PC-9 (cell line): Measurements from ENCODE around the gene PDP2. TPM values are rescaled to one million over a fixed set of nuclear protein-coding genes. Genes with fewer than 3 reads are reported as not detected.

ENCODE experiments used
- BruUV-seq: library from RNA; stranded (reverse); fragments of 400-500 nt; replicated peaks from 2 replicates; lab custom pipeline; 2021; lab: Mats Ljungman, UMichigan
- CTCF ChIA-PET: fragments of 300-600 bp; sonication (Branson Sonifier 250); formaldehyde crosslinking; loops from one replicate; lab custom pipeline; 2022; ENCODE audit warnings: antibody characterized with exemption; lab: Charles Lee
- POLR2A ChIA-PET: fragments of 300-600 bp; sonication (Branson Sonifier 250); formaldehyde crosslinking; loops from one replicate; lab custom pipeline; 2022; ENCODE audit warnings: antibody characterized with exemption; ENCODE audit not compliant: unreplicated experiment; lab: Charles Lee
- DNase-seq, 2 experiments: peaks; one replicate each; pipeline versions ENCODE4 v3.0.0 to v3.0.0-alpha.2; 2015 to 2022; ENCODE audit warnings: mixed read lengths in 1 of 2
- H2AFZ ChIP-seq: fragments of 200-600 bp; sonication (generic); 2 replicates; pipeline ENCODE4 v1.8.1; 2017; ENCODE audit warnings: antibody characterized with exemption
- H3F3A ChIP-seq: fragments of 200-600 bp; sonication (generic); 2 replicates; pipeline ENCODE4 v1.8.1; 2017; ENCODE audit warnings: antibody characterized with exemption, mild to moderate bottlenecking, low read depth; ENCODE audit not compliant: insufficient read depth
- H3K27ac ChIP-seq: fragments of 200-600 bp; sonication (generic); 2 replicates; pipeline ENCODE4 v1.6.1; 2016; ENCODE audit warnings: mixed run types
- H3K27me3 ChIP-seq: fragments of 200-600 bp; sonication (generic); 2 replicates; pipeline ENCODE4 v1.6.1; 2016; ENCODE audit warnings: low read depth, mixed run types; ENCODE audit not compliant: insufficient read depth
- H3K36me3 ChIP-seq: fragments of 200-600 bp; sonication (generic); 2 replicates; pipeline ENCODE4 v1.6.1; 2016; ENCODE audit warnings: low read depth, mixed run types
- H3K4me1 ChIP-seq: fragments of 200-600 bp; sonication (generic); replicated peaks from 2 replicates; pipeline ENCODE4 v1.6.1; 2016; ENCODE audit warnings: mixed run types; ENCODE audit not compliant: insufficient read depth
- H3K4me2 ChIP-seq: fragments of 200-600 bp; sonication (generic); 2 replicates; pipeline ENCODE4 v1.6.1; 2017; ENCODE audit warnings: mixed run types
- H3K4me3 ChIP-seq: fragments of 200-600 bp; sonication (generic); 2 replicates; pipeline ENCODE4 v1.6.1; 2016; ENCODE audit warnings: mixed run types
- H3K79me2 ChIP-seq: fragments of 200-600 bp; sonication (generic); 2 replicates; pipeline ENCODE4 v1.6.1; 2017; ENCODE audit warnings: low read depth, mixed run types
- H3K9me2 ChIP-seq: fragments of 200-600 bp; sonication (generic); 2 replicates; pipeline ENCODE4 v1.8.1; 2017; ENCODE audit warnings: mild to moderate bottlenecking; ENCODE audit not compliant: insufficient read depth
- H3K9me3 ChIP-seq: fragments of 200-600 bp; sonication (generic); 2 replicates; pipeline ENCODE4 v1.8.1; 2016; ENCODE audit warnings: low read depth; ENCODE audit not compliant: insufficient read depth
- H4K20me1 ChIP-seq: fragments of 200-600 bp; sonication (generic); 2 replicates; pipeline ENCODE4 v1.8.1; 2017; ENCODE audit not compliant: insufficient read depth
- CTCF ChIP-seq: fragments of 200-600 bp; sonication (generic); conservative IDR thresholded peaks from 2 replicates; pipeline ENCODE4 v1.6.1; 2017; ENCODE audit warnings: mixed run types, antibody characterized with exemption, mild to moderate bottlenecking, moderate library complexity
- EZH2 ChIP-seq: fragments of 200-600 bp; sonication (generic); IDR thresholded peaks from 2 replicates; pipeline ENCODE4 v1.8.0; 2017; ENCODE audit warnings: antibody characterized with exemption, low read depth
- intact Hi-C: fragments of 100-400 bp; cut with micrococcal nuclease; formaldehyde crosslinking; loops from one replicate; pipeline ENCODE4 v1.10.0; 2022; ENCODE audit not compliant: unreplicated experiment
- total RNA-seq: library from RNA; stranded (reverse); gene quantifications from 2 replicates; pipeline ENCODE4 v1.2.3, GENCODE V29; 2021

The PDP2 gene
- total RNA-seq, 1 experiment from 2014 or later, result 21.6 TPM

GRCh38 chr16:66885491-66885890 is 5.2 kb downstream of the PDP2 start:
- no peak overlapping the region for H3K4me2 ChIP-seq
- no peaks in the 10 kb centered on the region for H3K9me3 ChIP-seq
- H2AFZ ChIP-seq, result no peak overlapping the region
- no peak for DNase-seq
- H3K27ac ChIP-seq, result no peak overlapping the region
- 0 out of 2 replicates have a peak, but pooled peaks cover 4% of the 10 kb centered on the region for H4K20me1 ChIP-seq
- ChIA-PET POLR2A (no interaction called here), CTCF (interaction anchor here (0.6 to 1.2 kb wide), 2 partner anchors 12 to 13 kb away, joined by 3 to 4 read pairs; no protein-coding TSS in a partner anchor)
- H3K36me3 ChIP-seq, result peaks cover 17% of the 10 kb centered on the region; the same call in 1 of the 2 replicates
- TF ChIP-seq EZH2 (no peak), CTCF (no peak)
- H3K4me3 ChIP-seq, result no peak overlapping the region
- H3F3A ChIP-seq, result peaks cover 15% of the 10 kb centered on the region; the same call in 1 of the 2 replicates
- BruUV-seq, result no TSS peak
- H3K4me1 ChIP-seq, result peaks cover 21% of the 10 kb centered on the region
- intact Hi-C loops, result loop anchor here (5.0 kb wide), 1 partner anchor 42 kb away; the partner anchor contains the start of gene RRAD
- no peaks in the 10 kb centered on the region for H3K9me2 ChIP-seq
- peaks cover 18% of the 10 kb centered on the region for H3K79me2 ChIP-seq
- H3K27me3 ChIP-seq, result no peaks in the 10 kb centered on the region

- Histone ChIP-seq H3K27ac (peak overlapping the region; percentile 51; the same call in 1 of the 2 replicates), H3K79me2 (peaks cover 13% of the 10 kb centered on the region), H3K9me2 (no peaks in the 10 kb centered on the region), H2AFZ (no peak overlapping the region), H3K36me3 (peaks cover 17% of the 10 kb centered on the region; the same call in 1 of the 2 replicates), H3K27me3 (no peaks in the 10 kb centered on the region), H3K4me2 (peak overlapping the region; percentile 40), H3K9me3 (no peaks in the 10 kb centered on the region), H3K4me1 (peaks cover 21% of the 10 kb centered on the region), H3F3A (peaks cover 20% of the 10 kb centered on the region; the same call in 1 of the 2 replicates), H4K20me1 (0 out of 2 replicates have a peak, but pooled peaks cover 4% of the 10 kb centered on the region), H3K4me3 (peak overlapping the region; percentile 11; the same call in 1 of the 2 replicates)
- TF ChIP-seq EZH2 (no peak), CTCF (no peak)
- no TSS peak for BruUV-seq
- peak in 1 of 2 experiments; percentile 52 for DNase-seq
- POLR2A ChIA-PET, result no interaction called here
- intact Hi-C loops, result loop anchor here (5.0 kb wide), 1 partner anchor 41 kb away; the partner anchor contains the start of gene RRAD
- CTCF ChIA-PET, result interaction anchor here (0.6 to 1.2 kb wide), 2 partner anchors 13 to 43 kb away, joined by 4 to 12 read pairs; no protein-coding TSS in a partner anchor
Measured at GRCh38 chr16:66886321-66886720, 6.0 kb downstream of the PDP2 start.

- TF ChIP-seq EZH2, result no peak
- no peak for TF ChIP-seq CTCF
- Histone ChIP-seq H3K27ac (0 out of 2 replicates have a peak overlapping the region, but pooled peaks have one; percentile 13), H3K4me3 (no peak overlapping the region), H3K36me3 (peaks cover 17% of the 10 kb centered on the region; the same call in 1 of the 2 replicates), H3K9me2 (no peaks in the 10 kb centered on the region), H3K79me2 (peaks cover 8% of the 10 kb centered on the region), H3K9me3 (no peaks in the 10 kb centered on the region), H4K20me1 (0 out of 2 replicates have a peak, but pooled peaks cover 4% of the 10 kb centered on the region), H3F3A (peaks cover 21% of the 10 kb centered on the region; the same call in 1 of the 2 replicates), H2AFZ (no peak overlapping the region), H3K4me2 (peak overlapping the region; percentile 40), H3K27me3 (no peaks in the 10 kb centered on the region), H3K4me1 (peaks cover 15% of the 10 kb centered on the region)
- DNase-seq, result no peak
- intact Hi-C loops, result loop anchor here (5.0 kb wide), 1 partner anchor 40 kb away; the partner anchor contains the start of gene RRAD
- CTCF ChIA-PET, result interaction anchor here (0.6 to 1.2 kb wide), 2 partner anchors 14 to 42 kb away, joined by 4 to 12 read pairs; no protein-coding TSS in a partner anchor
- BruUV-seq, result no TSS peak
- POLR2A ChIA-PET, result no interaction called here
Measured at GRCh38 chr16:66886914-66887313, 6.6 kb downstream of the PDP2 start.
